Measurements from ENCODE around the gene ARHGAP9.
A peak's percentile ranks its signal among the peaks of the same experiment; 100 is the strongest.

Gene ARHGAP9

GRCh38 chr12:57454566-57455373 lies 24.9 kb downstream of the ARHGAP9 start, which contains the start of gene INHBE (continued):
- TF ChIP-seq ZNF354C (tag by site-specific recombination; IDR thresholded peaks at IDR 0.05; ENCODE audit: borderline replicate concordance, low read depth) (no peak), WT1 (tag by site-specific recombination; IDR thresholded peaks at IDR 0.05) (0 out of 2 replicates have a peak, but pooled peaks have one; percentile 28), ZNF341 (tag by site-specific recombination; IDR thresholded peaks at IDR 0.05; ENCODE audit: low read depth) (0 out of 2 replicates have a peak, but pooled peaks have one; percentile 39), RBAK (tag by site-specific recombination; IDR thresholded peaks at IDR 0.05) (no peak), KLF16 (tag by site-specific recombination; IDR thresholded peaks at IDR 0.05) (peak; percentile 61; the same call in 1 of the 2 replicates), ZNF302 (tag by site-specific recombination; IDR thresholded peaks at IDR 0.05; ENCODE audit: low read depth) (no peak), ZNF114 (tag by site-specific recombination; IDR thresholded peaks at IDR 0.05) (no peak), ZNF785 (tag by site-specific recombination; IDR thresholded peaks at IDR 0.05) (peak; percentile 37; the same call in 1 of the 2 replicates), ZNF561 (tag by site-specific recombination; IDR thresholded peaks at IDR 0.05; ENCODE audit: borderline replicate concordance) (no peak), ZNF621 (tag by site-specific recombination; IDR thresholded peaks at IDR 0.05) (no peak), YY1 (tag by site-specific recombination; IDR thresholded peaks at IDR 0.05) (no peak), GLIS2 (tag by site-specific recombination; IDR thresholded peaks at IDR 0.05) (peak; percentile 46; the same call in 1 of the 2 replicates), ZNF629 (tag by site-specific recombination; IDR thresholded peaks at IDR 0.05) (peak; percentile 17; the same call in 1 of the 2 replicates), ZNF777 (tag by site-specific recombination; IDR thresholded peaks at IDR 0.05; ENCODE audit: borderline replicate concordance) (no peak), KLF10 (tag by site-specific recombination; IDR thresholded peaks at IDR 0.05) (0 out of 2 replicates have a peak, but pooled peaks have one; percentile 27), ATF2 (tag by site-specific recombination; IDR thresholded peaks at IDR 0.05; ENCODE audit: low read depth) (peak; percentile 54; the same call in 1 of the 2 replicates), INSM2 (tag by site-specific recombination; IDR thresholded peaks at IDR 0.05) (peak; percentile 28; the same call in 1 of the 2 replicates), ZNF221 (tag by site-specific recombination; IDR thresholded peaks at IDR 0.05; ENCODE audit: borderline replicate concordance) (no peak), ZNF660 (tag by site-specific recombination; IDR thresholded peaks at IDR 0.05) (peak; percentile 73), ZSCAN30 (tag by site-specific recombination; IDR thresholded peaks at IDR 0.05) (no peak; the same call in none of the 2 replicates), ZNF394 (tag by site-specific recombination; IDR thresholded peaks at IDR 0.05; ENCODE audit: borderline replicate concordance) (peak; percentile 47), SP7 (tag by site-specific recombination; IDR thresholded peaks at IDR 0.05) (peak; percentile 69), ZBTB44 (tag by site-specific recombination; IDR thresholded peaks at IDR 0.05) (peak; percentile 82)
- TF ChIP-seq, protein P1, sequence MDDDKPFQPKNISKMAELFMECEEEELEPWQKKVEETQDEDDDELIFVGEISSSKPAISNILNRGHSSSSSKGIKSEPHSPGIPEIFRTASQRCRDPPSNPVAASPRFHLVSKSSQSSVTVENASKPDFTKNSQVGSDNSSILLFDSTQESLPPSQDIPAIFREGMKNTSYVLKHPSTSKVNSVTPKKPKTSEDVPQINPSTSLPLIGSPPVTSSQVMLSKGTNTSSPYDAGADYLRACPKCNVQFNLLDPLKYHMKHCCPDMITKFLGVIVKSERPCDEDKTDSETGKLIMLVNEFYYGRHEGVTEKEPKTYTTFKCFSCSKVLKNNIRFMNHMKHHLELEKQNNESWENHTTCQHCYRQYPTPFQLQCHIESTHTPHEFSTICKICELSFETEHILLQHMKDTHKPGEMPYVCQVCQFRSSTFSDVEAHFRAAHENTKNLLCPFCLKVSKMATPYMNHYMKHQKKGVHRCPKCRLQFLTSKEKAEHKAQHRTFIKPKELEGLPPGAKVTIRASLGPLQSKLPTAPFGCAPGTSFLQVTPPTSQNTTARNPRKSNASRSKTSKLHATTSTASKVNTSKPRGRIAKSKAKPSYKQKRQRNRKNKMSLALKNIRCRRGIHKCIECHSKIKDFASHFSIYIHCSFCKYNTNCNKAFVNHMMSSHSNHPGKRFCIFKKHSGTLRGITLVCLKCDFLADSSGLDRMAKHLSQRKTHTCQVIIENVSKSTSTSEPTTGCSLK (tag by site-specific recombination; IDR thresholded peaks at IDR 0.05) = no peak

Data from HEK293 (cell line).